Fibroblast of peridontal ligament (primary cell): Measurements from ENCODE around the gene CCND3.
A peak's percentile ranks its signal among the peaks of the same experiment; 100 is the strongest.
"Not testable (repeated sequence)": the region's sequence is repeated elsewhere in the genome, so short reads cannot be mapped to it uniquely, and the experiment has no call there.

Experiments used
- DNase-seq: peaks from one replicate; pipeline ENCODE4 v3.0.0-alpha.2; 2010; ENCODE audit errors: extremely low read depth

CCND3 gene

DNA sequence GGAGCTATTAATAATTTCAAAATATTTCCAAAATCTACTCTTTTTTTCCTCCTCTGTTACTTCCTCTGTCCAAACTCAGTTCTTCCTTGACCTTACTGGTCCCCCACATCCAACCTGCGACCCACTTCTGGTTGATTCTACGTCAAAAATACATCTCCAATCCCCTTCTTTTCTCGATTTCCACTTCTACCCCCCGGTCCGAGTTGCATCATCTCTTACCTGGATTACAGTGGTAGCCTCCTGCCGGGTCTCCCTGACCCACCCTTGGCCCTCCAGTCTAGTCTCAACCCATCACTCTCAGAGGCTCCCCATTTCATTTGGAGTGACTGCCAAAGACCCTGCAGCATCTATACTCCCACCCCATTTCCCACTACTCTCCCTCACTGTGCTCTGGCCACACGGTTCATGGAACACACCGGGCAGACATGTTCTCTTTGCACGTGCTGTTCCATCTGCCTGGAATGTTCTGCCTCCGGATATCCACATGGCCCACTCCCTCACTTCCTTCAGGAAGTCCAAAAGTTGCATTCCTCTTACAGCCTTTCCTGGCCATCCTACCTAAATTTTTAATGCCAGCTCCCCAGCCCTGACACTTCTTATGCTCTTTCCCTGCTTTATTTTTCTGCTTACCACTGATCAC is 6.1 kb upstream of the CCND3 start:
- DNase-seq, result no peak

DNA sequence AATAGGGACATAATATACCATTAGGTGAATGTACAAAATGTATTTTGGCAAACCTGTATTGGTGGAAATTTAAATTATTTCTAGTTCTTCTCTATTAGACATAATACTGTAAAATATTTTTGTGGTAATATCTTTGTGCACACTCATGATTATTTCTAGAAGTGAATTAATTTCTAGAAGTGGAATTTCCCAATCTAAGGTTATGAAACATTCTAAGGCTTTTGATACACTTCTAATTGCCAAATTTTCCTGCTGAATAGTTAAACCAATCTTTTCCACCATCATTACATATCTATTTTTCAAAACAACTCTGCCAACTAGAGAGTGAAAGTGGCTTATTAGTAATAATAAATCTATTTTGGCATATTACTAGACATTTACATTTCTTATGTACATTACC is 1.8 kb upstream of the CCND3 start:
- no peak for DNase-seq

- not testable (repeated sequence) for DNase-seq
These were observed 1.3 kb upstream of the CCND3 start for GRCh38 chr6:41942882-41943281.

- DNase-seq, result peak; percentile 77
These were observed 651 bp upstream of the CCND3 start for GRCh38 chr6:41942067-41942851.

DNA sequence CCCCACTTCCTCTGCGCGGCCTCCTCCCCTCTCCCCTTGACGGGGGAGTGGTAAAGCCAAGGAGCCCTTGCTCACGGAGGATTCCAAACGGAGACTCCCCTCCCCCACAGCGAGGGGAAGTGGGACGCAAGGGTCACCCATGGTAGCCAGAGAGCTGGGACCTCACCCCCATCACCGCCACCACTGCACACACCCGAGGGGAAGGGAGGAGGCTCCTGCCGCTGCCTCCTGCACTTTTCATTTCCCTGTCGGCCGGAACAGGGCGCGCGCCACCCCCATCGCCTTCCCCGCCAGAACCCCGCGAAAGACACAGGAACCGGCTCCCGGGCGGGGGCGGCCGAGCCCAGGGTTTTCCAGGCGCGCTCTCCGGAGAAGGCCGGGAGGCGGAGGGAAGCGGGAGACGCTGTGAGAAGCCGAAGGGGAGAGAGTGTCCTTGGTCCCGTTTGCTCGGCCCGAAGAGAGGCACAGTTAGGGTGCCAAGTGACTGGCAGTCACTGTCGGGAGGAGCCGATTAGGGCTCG is 789 bp downstream of the CCND3 start:
- DNase-seq, result no peak

- DNase-seq, result peak; percentile 39
These were observed 1.5 kb downstream of the CCND3 start for GRCh38 chr6:41939848-41940758.

DNA sequence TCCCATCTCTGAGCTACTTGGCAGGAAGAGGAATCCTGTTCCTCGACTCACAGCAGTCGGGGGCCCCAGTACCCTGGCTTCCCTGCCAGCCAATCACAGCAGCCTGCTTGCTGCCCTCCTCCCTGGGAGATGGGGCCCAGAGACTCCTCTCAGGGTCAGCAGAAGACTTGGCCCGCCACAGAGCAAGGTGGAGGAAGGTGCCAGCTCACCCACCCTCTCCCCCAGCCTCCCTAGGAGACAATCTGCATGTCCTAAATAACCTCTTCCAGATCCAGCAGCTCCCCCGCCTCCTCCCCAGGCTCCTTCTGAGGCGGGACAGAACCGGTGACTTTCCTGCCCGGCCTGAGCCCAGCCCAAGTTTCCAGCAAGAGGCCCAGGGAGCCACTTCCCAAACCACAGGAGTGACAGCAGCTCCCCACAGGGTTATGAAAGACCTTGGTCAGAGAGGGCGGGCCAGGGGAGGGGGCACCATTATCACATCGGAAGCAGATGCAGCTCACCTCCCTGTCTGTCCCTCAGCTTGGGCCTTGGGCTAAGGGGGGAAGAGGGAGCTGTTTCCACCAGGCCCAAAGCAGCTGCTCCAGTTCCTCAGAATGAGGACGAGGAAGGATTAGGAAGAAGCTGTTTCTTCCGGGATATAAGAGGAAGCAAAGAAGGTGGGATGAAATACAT is 2.3 kb downstream of the CCND3 start:
- peak; percentile 46 for DNase-seq

DNA sequence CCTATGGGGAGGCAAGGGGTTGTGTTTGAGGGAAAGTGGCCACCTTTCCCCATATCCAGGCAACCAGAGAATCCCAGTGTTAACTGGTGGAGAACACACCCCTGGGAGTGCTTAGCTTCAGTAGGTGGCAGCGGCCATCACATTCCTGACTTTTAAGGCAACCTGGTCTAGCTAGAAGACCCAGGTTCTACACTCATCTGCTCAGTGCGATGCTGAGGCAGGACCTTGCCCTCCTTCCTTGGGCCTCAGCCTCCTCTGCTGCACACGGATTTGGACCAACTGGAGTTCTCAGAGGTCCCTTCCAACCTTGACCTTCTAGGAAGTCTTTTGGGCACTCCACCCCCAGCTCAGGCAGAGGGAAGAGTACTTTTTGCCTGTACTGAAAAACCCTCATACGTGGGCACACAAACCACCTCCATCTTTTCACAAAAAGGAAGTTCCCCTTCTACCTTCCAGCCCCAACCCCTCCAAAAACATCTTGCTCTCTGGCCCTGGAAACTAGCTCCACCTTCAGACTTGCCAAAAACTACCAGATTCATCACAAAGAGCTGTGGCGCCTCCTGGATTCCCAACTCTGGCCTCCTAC is 2.9 kb downstream of the CCND3 start:
- no peak for DNase-seq

DNA sequence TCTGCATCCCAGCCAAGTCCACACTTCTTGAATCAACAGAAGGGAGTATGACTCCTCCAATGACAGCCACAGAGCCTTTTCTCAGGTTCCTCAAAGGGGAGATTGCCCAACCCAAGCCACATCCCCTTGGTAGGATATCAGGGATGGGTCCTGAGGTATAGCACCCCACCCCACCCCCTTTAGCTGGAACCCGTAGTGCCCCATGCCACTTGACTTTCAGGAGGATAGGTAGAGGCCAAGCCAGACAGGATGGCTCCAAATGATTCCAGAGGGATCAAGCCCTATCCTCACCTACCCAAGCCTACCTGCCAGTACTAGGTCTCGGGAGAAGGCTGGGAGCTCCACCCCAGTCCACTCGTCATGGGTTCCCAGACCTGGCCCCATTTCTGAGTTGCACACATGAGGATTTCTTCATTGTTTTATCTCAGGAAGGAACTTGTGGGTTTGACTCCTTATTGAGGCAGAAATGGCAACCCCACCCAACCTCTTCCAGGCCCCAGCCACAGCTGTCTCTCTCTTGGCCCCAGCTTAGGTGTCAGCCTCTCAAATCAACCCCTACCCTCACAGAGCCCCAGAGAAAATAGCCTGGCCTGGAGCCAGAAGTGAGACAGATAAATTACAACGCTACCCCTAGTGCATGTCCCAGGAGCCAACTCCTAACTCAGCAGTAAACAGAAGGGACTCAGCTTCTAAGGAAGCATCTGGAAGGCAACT is 3.6 kb downstream of the CCND3 start:
- no peak for DNase-seq

- DNase-seq, result no peak
These were observed 4.1 kb downstream of the CCND3 start for GRCh38 chr6:41937472-41937860.

- DNase-seq, result peak; percentile 92
These were observed 5.4 kb downstream of the CCND3 start for GRCh38 chr6:41936073-41936837.

- DNase-seq, result no peak
These were observed 5.9 kb downstream of the CCND3 start for GRCh38 chr6:41935685-41936072.

DNA sequence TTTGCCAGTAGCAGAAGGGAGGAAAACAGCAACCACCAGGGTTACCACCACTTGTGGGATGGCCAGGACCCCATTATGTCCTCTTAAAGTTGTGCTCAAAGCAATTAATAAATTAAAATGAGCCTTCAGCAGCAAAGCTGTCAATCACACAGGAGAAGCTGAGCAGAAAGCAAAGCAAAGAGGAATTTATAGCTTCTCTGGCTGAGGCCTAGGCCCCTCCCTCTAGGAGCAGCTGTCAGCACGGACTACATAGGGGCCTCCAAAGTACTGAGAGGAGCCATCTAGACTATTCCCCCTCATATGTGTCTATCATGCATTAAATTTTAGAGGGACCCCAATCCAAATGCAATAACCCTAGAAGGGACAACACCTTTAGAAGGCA is 6.4 kb downstream of the CCND3 start:
- no peak for DNase-seq

GRCh38 chr6:41934278-41935192 is 7.1 kb downstream of the CCND3 start:
- peak; percentile 38 for DNase-seq

DNA sequence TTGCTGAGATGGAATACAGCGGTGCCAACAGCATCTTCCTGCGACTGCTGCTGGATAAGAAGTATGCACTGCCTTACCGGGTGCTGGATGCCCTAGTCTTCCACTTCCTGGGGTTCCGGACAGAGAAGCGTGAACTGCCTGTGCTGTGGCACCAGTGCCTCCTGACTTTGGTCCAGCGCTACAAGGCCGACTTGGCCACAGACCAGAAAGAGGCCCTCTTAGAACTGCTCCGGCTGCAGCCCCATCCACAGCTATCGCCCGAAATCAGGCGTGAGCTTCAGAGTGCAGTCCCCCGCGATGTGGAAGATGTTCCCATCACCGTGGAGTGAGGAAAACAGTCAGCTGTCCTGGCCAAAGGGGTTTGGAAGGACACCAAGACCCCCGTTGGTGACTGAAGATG is 9.2 kb downstream of the CCND3 start:
- DNase-seq, result no peak

DNA sequence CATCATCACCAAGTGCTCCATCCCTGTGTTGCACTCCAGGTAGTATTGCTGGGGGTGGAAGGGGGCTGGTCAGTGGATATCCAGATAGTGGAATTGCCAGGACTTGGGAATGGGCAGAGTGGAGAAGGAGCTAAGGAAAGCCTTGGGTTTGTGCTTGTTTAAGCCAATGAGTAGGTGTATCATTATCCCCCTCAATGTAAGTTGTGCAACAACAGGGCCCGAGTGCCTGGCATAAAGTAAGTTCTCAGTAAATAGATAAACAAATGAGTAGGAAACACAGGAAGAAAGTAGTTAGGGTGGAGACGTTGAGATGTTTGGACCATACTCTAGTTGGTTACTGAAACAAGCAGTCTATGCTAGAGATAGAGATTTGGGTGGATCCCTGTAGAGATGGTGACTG is 9.8 kb downstream of the CCND3 start:
- no peak for DNase-seq

DNA sequence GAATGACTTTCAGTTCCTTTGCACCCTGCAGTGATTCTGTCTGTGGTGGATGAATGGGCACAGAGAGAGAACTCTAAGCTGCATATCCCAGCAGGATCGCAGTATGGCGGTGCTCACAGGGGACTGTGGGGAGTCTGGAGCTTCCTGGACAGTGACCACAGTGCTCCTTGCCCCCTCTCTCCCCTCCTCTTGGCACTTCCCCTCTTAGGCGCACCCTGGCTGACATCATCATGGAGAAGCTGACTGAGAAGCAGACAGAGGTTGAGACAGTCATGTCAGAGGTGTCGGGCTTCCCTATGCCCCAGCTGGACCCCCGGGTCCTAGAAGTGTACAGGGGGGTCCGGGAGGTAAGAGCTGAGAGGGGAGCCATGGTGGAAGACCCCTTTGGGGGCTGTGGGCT is 11.7 kb downstream of the CCND3 start:
- no peak for DNase-seq

DNA sequence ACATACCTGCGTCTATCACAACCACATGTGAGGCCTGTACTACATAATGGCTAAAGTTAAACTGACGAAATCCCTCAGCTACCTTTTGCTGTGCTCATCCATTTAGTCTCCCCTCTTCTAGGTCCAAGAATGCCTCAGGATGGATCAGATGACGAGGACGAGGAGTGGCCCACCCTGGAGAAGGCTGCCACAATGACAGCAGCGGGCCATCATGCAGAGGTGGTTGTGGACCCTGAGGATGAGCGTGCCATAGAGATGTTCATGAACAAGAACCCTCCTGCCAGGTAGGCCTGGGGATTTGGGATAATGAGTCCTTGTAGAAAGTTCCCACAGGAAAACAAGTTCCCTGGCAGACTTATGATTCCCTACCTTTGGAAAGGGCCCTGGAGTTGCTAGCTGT is 14.4 kb downstream of the CCND3 start:
- no peak for DNase-seq

- DNase-seq, result no peak
These were observed 19.5 kb downstream of the CCND3 start for GRCh38 chr6:41922154-41922553.
